ENCODE measurements around the gene GATAD2B.
"Not testable (repeated sequence)": the region's sequence is repeated elsewhere in the genome, so short reads cannot be mapped to it uniquely, and the experiment has no call there.

Gene GATAD2B

DNA sequence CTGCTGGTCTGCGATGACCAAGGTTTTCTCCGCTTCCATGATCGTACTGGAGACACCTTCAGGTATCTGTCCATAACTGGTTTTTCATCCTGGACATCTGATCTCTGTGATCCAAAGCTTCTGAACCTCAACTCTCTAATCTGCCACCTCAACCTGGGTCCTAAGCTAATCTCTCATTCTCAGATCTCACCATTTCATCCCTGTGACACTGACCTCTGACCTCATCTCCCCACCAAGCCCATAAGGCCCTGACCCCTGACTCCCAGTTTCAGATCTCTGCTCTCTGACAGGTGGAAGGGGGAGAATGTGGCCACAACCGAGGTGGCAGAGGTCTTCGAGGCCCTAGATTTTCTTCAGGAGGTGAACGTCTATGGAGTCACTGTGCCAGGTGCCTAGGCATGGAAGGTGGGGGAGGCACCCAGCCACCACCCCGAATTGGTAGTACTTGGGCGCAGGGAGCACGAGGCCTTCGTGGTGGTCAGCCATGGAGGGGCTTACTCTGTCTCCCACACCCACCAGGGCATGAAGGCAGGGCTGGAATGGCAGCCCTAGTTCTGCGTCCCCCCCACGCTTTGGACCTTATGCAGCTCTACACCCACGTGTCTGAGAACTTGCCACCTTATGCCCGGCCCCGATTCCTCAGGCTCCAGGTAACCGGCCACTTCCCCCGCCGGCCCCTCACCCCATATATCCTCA lies 143.8 kb downstream of the GATAD2B start:
- no peak for DNase-seq (ENCODE audit: low read depth in 3 of 3)

DNA sequence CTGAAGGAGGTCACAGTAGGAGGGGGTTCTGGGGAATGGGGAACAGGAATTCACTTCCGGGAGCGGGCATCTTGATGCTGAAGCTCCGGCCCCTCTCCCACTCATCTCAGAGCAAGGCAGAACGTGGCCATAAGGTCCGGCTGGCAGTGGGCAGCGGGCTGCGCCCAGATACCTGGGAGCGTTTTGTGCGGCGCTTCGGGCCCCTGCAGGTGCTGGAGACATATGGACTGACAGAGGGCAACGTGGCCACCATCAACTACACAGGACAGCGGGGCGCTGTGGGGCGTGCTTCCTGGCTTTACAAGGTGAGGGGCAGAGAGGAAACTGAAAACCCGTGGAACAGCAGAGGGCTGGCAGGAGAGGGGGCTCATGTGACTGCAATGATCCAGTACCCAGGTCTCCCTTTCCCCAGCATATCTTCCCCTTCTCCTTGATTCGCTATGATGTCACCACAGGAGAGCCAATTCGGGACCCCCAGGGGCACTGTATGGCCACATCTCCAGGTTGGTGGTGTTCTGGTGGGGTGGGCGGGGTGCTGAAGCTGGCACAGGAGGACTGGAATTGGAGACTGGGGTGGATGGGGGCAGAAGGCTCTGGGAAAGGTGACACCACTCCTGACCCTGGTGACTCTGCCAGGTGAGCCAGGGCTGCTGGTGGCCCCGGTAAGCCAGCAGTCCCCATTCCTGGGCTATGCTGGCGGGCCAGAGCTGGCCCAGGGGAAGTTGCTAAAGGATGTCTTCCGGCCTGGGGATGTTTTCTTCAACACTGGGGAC lies 144.5 kb downstream of the GATAD2B start:
- no peak for DNase-seq (ENCODE audit: low read depth in 3 of 3)

DNA sequence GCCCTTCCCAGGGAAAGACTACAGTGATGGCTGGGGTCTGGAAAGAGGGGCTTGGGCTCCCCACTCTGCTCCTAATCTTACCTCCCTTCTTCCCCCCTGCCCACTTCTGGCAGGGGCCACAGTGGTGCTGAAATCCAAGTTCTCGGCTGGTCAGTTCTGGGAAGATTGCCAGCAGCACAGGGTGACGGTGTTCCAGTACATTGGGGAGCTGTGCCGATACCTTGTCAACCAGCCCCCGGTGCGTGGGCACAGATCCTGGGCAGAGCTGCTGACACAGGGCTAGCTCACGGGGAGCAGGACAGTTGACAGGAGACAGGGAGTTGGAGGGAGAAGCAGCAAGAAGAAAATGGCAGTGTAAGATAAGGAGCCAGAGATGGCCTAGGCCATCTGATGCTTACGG lies 145.1 kb downstream of the GATAD2B start:
- DNase-seq (ENCODE audit: low read depth in 3 of 3): no peak

DNA sequence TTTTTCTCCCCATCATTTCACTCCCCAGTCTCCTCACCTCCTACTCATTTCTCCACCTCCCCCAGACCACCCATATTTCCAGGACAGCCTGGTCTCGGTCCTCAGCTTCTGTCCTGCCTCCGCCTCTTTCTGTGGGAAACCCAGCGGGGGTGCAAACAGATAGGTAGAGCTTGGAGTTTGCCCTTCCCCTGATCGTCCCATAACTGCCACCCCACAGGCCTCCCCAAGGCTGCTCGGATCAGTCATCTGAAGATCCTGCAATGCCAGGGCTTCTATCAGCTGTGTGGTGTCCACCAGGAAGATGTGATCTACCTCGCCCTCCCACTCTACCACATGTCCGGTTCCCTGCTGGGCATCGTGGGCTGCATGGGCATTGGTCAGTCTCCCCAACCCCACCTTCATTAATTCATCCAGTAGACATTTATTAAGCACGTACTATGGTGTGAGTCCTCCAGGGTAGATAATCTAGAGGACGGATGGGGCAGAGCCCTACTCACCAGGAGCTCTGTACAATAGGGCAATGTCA lies 145.9 kb downstream of the GATAD2B start:
- no peak for DNase-seq (ENCODE audit: low read depth in 3 of 3)

DNA sequence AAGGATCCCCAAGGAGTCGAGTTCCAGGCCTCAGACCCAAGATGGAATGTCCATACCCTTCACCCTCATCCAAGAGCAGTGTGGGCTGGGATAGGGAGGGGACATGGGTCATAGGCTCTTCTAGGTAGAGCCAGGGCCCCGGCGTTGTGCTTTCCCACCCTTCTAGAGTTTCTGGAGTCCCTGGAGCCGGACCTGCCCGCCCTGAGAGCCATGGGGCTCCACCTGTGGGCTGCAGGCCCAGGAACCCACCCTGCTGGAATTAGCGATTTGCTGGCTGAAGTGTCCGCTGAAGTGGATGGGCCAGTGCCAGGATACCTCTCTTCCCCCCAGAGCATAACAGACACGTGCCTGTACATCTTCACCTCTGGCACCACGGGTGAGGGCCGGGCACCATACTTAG lies 146.4 kb downstream of the GATAD2B start:
- DNase-seq (ENCODE audit: low read depth in 3 of 3): no peak

DNA sequence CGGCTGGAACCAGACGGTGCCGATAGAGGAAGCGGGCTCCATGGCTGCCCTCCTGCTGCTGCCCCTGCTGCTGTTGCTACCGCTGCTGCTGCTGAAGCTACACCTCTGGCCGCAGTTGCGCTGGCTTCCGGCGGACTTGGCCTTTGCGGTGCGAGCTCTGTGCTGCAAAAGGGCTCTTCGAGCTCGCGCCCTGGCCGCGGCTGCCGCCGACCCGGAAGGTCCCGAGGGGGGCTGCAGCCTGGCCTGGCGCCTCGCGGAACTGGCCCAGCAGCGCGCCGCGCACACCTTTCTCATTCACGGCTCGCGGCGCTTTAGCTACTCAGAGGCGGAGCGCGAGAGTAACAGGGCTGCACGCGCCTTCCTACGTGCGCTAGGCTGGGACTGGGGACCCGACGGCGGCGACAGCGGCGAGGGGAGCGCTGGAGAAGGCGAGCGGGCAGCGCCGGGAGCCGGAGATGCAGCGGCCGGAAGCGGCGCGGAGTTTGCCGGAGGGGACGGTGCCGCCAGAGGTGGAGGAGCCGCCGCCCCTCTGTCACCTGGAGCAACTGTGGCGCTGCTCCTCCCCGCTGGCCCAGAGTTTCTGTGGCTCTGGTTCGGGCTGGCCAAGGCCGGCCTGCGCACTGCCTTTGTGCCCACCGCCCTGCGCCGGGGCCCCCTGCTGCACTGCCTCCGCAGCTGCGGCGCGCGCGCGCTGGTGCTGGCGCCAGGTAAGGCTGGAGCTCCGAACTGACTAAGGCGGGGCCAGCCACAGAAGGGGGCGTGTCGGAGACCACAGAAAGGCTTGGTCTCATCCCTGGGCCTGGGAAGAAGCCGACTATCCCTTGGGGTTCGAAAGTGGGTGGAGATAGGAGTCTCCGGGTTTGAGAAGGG lies 147.1 kb downstream of the GATAD2B start:
- peak; percentile 19 to 63 (median 23) for DNase-seq (ENCODE audit: low read depth in 3 of 3)

DNA sequence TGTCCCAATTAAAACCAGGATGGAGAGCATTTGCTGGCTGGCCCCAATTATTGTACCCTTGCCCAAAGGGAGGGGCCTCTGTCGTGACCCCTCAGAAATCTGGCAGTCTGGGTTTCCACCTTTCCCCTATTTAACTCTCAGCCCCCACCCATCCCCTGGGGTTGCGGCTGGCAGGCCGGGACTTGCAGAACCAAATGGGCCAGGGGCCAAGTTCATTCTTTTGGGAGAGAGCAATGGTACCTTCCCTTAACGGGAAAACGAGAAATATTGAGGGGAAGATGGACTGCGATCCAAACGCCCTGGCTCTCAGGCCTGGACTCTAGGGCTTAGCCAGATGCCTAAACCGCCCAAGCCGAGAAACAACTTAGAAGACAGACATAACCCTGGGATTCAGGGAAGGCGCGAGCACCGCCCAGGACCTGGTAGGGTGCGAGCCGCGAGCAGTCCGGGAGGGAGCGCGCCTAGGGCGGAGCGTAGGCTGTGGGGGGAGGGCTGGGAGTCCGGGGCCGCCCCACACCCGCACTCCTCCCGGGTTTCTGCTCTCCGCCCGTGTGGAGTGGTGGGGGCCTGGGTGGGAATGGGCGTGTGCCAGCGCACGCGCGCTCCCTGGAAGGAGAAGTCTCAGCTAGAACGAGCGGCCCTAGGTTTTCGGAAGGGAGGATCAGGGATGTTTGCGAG lies 147.9 kb downstream of the GATAD2B start, which contains the start of gene SLC27A3:
SLC27A3 (plus strand) TSS at position 628 of the 678 bp plus-strand sequence. CDS start 91 bp downstream, outside the sequence.
- DNase-seq (ENCODE audit: low read depth in 3 of 3): peak in 1 of 3 experiments; percentile 20

DNA sequence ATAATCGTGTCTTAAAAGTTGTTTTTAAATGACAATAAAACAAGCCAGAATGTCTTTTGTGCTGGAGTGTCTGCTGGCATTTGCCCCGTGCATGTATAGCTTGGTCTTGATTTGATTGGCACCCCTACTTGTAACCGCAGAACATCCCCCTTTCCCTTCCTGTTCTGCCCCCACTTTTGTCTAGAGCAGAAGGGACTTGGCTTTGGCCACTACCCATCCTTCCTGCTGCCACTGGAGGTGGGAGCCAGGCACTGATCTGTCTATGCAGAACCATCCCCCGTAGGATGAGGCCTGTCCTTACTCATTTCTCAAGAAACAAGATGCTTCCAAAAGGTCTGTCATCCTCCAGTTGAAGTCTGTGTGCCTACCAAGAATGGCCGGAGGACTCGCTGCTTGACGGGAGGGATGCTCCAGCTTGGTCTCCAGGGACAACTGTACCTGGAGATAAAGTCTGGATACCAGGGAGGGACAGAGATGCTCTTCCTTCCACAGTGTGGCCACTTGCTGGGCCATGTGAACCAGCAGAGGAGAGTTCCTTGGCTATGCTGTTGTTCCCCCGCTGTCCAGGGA lies 148.7 kb downstream of the GATAD2B start:
- no peak for DNase-seq (ENCODE audit: low read depth in 3 of 3)

DNA sequence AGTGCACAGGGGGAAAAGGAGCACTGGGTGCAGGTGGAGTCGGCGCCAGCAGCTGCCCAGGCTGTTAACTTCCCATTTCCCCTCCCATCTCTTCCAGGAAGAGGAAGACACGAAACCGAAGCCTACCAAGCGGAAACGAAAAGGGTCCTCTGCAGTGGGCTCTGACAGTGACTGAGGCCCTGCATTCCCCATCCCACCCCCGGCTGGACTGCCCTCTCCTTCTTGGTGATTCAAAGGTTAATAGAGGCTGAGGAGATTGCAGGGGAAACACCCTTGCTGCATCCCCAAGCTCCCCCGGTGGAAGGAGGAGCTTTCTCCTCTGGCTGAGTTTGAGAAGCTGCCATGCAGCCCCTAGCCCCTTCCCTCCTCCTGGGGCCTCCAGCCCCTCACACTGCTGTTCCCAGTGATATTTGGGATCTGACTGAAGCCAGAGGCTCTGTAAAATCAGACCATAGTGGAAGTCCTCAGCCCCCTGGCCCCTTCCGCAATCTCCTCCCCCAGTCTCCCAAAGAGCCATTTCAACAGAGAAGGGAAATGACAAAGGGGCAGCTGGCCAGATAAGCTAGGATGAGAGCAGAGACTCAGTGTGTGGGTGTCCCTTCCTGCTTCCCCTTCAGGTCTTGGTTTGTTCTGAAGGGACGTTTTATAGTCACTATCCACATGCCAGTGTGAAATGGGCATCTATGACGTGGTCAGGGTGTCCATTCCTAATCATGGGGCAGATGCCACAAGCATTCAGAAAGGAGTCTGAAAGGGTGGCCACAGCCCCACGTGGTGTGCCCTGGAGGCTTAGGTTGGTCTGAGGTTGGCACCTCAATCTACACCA lies 149.5 kb downstream of the GATAD2B start:
- DNase-seq (ENCODE audit: low read depth in 3 of 3): no peak

DNA sequence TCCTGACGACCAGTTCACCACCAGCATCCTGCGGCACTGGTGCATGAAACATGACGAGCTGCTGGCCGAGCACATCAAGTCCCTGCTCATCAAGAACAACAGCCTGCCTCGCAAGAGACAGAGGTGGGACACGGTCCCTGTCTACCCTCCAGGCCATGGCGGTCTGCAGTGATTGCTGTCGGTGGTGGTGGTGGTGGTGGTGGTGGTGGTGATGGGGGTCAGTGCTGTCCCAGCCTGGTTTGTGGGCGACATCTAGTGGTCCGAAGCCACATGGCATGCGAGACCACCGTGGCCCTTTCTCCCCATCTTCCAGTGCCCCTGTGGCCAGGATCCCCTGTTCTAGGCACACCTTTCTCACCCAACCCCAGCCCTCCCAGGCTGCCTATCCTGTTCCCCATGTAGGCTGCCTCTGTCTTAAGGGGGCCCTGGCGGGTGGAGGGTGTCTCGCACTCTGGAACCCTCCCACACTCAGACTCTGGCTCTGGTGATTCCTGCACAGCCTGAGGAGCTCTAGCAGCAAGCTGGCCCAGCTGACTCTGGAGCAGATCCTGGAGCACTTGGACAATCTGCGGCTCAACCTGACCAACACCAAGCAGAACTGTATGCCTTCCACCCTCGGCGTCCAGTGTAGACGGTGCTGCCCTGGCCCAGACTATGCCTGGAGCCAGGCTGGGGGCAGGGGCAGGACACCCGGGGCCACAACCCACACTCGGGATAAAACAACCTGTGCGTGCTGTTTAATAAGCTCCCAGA lies 150.8 kb downstream of the GATAD2B start:
- no peak for DNase-seq (ENCODE audit: low read depth in 3 of 3)

DNA sequence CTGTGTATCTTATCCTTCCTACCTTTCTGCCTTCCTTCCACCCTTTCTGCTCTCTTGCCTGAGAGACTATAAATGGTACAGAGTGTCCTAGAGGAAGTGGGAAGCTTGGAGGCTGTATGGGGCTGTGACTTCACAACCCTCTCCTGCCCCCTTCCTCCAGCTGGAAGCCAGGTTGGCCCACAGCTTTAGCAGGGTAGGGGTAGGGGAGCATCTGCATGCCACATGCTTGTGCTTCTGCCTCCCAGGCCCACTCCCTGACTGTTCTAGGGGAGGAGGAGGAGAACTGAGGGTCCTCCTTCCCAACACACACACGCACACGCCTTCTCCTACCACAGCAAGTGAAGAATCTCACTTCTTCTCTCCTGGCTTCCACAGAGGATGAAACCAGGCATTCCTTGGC lies 151.5 kb downstream of the GATAD2B start:
- no peak for DNase-seq (ENCODE audit: low read depth in 3 of 3)

DNA sequence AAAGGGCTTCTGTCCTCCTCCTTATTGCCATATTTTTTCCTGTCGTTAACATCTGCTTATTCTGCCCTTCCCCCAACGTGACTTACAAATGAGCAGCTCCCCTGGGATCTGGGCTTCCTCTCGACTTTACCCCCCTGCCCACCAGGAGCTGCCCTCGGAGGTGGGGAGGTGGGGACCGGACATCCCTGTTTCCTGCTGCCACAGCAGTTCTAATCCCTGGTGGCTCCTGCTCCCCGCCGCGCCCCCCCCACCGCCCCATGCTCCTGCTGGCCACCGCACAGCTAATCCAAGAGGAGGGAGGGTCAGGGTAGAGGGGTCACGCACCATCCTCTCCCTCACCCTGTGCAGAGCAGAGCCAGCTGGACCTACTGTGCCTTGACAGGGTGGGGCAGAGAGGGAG lies 152.0 kb downstream of the GATAD2B start:
- DNase-seq (ENCODE audit: low read depth in 3 of 3): no peak

DNA sequence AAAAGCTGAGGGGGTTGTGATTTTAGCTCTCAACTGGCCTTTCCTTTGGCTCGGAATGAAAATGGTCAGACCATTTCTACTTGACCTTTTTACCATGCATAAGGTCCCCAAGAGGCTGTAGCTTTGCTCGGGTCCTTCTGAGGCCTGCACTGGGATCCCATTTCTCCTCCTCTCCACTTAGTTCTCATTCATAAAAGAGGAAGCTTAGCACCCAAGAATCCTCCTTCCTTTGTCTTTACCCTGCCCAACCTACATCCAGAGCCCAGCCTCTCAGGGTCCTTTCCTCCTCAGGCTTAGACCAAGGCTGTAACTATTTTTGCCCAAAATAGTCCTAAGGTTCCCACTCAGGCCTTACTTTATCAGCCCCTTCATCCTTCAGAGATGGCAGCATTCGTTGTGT lies 153.6 kb downstream of the GATAD2B start:
- no peak for DNase-seq (ENCODE audit: low read depth in 3 of 3)

DNA sequence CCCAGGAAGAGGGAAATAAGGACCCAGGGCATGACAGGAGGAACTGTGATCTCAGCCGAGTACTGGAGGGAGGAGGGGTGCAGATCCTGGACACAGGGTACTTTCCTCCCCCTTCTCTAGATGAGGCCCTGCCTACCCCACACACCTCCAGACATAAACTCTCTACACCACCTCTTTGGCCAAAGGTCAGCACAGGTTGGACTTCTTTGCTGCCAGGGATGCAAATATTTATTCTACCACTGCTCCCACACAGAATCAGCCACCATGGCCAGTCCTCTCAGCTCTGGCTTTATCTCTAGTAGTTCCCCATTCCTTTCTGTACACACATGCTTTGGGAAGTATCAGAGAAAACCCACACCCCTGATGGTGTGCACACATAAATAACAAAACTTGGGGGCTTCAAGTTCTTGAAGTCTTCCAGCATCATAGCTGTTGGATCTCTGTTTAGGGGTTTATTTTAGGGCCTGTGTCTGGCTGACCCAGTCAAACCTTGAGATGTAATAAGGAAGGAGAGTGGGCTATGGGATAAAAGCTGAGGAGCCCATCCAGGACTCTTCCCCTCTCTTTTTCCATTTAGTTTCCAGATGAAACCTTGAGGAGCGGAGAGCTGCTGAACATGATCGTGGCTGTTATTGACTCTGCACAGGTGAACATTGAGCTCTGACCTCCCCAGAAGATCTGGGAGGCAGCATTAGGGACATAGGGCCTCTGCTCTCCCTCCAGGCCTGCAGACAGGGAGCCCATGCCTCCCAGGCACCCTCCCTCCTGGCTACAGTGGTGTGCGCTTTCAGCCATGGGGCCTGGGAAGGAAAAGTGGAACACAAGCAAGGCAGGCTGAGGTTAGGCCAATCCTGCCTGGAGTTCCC lies 154.2 kb downstream of the GATAD2B start:
- DNase-seq (ENCODE audit: low read depth in 3 of 3): no peak

DNA sequence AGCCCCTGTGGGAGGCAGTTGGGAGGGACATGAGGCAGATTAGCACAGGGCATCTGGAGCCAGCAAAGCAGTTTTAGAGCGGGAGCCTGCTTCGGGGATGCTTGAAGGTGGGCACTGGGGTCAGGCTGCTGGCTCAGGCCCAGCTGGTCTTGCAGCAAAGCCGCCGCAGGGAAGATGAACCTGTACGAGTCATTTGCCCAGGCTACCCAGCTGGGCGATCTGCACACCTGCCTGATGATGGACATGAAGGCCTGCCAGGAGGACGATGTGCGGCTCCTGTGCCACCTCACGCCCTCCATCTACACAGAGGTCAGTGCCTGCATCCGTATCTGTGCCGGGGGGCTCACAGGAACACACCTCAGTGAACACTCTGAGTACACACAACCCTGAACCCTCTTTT lies 155.3 kb downstream of the GATAD2B start:
- DNase-seq (ENCODE audit: low read depth in 3 of 3): no peak

DNA sequence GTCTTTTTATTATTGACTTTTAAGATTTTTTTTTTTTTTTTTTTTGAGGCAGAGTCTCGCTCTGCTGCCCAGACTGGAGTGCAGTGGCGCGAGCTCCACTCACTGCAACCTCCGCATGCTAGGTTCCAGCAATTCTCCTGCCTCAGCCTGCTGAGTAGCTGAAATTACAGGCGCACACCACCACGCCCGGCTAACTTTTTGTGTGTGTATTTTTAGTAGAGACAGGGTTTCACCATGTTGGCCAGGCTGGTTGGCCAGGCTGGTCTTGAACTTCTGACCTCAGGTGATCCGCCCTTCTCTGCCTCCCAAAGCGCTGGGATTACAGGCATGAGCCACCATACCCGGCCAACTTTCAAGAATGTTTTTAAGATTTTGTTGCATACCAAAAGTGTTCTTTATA lies 156.1 kb downstream of the GATAD2B start:
- DNase-seq (ENCODE audit: low read depth in 3 of 3): not testable (repeated sequence)

DNA sequence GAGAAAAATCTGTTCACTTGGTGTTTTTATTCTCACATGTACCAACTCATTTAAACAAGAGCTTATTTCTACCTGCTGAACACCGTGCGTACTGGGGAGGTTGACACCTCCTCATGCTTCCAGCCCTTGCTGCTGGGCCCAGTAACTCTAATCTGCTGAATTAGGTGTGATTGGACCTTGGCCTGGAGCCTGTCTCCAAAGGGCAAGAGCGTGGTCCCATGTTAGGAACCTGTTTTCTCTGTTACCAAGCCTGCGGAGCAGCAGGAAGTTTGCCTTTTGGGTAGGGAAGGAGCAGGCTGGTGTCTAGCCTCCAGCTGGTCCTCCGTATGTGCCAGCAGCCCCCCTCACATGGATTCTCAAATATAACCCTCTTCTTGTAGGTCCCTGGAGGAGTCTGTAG lies 158.5 kb downstream of the GATAD2B start:
- DNase-seq (ENCODE audit: low read depth in 3 of 3): no peak

Measured in stimulated activated CD4-positive, alpha-beta T cell treated with anti-CD3 and anti-CD28 coated beads, TNF-alpha, amount 100 ng/mL, for 24 hours (primary cell).